Inflammatory macrophage treated with lipopolysaccharide for 4 hours (primary cell): ENCODE results near the gene CDC73.
"Not testable (repeated sequence)": the region's sequence is repeated elsewhere in the genome, so short reads cannot be mapped to it uniquely, and the experiment has no call there.

ENCODE experiments used
- DNase-seq: peaks from one replicate; pipeline ENCODE4 v3.0.0-alpha.2; 2020

Gene CDC73

DNA sequence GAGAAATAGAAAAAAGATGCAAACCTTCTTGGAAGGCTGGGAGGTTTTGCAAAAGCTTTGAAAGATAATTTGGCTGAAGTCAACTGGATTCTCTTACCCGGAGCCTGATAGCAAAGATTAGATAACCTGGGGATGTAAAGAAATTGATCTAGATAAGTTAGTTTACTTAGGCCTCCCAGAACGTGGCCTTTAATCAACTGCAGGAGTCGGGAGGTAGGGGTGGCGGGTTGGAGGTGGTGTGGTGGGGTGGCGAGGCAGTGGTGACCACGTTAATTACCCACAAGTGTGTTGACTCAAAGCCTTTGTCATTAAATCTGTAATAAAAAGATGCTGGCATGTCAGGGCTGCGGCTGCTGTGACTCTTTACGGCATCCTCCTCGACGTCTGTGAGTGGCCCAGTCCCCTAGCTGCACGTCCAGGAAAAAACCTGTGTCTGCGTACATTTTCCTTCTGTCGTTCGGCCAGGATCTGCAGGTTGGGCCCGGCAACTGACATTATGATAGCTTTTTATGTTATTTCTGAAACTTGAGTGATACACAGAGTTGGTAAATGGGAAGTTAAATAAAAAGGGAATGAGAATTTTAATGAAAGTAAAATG, 115.6 kb downstream of the CDC73 start:
- no peak for DNase-seq

DNA sequence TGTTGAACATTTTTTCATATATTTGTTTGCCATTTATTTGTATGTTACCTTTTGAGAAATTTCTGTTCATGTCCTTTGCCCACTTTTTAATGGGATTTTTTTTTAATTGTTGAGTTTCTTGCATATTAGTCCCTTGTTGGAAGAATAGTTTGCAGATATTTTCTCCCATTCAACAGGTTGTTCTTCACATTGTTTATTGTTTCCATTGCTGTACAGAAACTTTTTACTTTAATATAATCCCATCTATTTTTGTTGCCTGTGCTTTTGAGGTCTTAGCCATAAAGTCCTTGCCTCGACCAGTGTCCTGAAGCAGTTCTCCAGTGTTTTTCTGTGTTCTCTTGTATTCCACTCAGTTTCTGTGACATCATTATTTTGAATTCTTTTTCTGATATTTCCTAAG, 118.8 kb downstream of the CDC73 start:
- no peak for DNase-seq

DNA sequence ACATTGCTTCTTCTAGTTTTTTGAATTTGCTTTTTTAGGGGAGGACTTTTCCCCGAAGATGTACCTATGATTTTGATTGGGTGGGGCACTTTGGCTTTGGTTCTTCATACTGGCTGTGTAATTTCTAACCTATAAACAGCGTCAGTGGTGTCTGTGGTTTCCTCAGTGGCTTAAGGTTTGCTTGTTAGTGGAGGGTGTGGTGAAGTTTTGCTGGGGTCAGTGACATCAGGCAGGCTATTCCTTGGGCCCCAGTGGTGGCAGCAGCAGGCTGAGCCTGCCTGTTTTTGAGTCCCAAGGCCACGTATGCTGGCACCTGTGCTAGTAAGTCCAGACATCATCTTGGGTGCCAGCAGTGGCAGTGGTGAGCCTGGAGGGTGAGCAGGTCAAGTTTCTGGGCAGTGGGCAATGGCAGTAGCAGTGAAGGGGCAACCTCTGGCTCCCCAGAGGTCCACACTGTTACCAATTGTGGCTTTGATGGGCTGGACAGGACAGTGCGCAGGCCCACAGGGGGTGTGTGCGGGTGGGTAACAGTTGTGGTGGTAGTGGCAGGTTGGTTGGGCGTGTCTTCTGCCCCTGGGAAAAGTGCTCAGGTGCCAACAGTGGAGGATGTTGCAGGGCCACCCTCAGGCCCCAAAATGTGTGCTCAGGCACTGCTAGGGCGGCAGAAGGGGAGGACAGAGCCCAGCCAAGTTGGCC, 119.4 kb downstream of the CDC73 start:
- no peak for DNase-seq

DNA sequence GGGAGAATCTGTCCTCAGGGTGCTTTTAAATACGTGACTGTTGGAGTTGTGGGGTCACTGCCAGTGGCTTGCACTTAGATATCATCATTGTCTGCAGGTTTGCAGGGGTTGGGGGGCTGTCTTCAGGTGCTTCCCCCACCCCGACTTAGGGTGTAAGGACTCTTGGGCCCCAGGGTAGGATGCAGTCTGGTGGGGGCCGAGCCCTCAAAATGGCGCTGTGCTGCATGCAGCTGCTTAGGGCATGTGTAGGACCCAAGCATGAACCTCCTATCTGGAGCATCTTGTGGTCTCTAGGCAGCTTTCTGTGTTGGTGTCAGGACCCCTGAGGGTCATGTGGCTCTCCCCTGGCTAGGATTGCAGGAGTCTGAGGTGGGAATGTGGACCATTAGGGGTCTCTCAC, 120.2 kb downstream of the CDC73 start:
- no peak for DNase-seq

DNA sequence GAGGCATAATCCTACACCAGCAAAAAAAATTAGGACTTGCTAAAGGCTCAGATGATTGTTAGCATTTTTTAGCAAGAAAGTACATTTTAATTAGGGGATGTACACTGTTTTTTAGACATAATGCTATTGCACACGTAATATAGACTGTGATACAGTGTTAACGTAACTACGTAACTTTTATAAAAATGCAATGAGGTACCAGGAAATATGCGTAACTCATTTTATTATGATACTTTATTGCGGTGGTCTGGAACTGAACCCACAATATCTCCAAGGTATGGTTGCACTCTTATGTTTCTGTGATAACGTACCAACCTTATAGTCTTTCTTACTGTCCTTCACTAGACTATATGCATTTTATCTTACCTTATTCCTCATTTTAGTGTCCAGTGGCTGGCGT, 127.4 kb downstream of the CDC73 start:
- no peak for DNase-seq

DNA sequence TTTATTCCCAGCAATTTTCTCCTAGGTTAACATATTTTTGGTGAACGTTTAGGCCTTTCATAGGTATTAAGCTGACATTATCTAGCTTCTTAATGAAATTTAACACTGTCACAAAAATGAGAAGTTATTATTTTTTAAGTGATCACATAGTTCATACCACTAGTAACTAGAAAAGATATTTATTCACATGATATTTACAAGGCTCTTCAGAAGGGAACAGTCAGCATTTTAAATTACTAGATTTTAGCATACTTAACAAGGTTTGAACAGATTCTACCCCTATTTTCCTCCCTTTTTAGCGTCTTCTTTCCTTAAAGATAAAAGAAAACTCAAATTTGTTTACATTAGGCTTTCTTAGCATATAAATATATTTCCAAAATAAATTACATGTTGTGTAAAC, 130.1 kb downstream of the CDC73 start:
- DNase-seq: no peak

DNA sequence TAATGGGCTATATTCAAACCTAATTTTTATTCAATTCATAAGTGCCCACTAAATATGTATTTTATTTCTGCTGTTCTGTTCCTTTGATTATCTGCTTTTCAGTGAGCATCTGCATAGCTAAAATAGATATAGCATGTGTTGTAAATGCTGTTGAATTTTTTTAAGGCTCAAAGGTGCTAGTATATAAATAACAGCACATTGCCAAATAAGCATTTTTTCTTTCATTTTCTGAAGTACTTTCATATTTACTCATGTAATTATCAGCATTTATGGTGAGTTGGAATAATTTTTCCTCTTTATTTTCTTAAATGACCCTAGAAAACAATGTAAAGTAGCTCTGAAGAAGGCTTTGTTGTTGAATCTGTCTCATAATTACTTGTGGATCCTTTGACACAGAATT, 134.2 kb downstream of the CDC73 start:
- no peak for DNase-seq

DNA sequence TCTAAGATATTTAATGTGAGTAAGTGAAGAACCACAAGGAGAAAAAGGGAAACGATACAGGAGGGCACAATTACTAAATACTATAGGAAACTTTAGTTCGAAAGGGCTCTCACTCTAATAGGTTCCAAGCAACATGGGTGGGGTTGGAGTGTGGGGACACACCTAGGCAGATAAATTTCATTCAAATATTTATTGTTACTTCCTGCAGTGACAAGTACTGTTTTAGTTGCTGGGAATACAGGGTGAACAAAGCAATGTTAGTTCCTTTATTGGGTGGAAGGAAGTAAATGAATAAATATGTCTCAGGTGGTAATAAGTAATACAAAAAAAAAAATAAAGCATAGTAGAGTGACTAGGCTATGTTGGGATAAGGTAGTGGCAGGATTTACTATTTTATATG, 137.8 kb downstream of the CDC73 start:
- DNase-seq: no peak

DNA sequence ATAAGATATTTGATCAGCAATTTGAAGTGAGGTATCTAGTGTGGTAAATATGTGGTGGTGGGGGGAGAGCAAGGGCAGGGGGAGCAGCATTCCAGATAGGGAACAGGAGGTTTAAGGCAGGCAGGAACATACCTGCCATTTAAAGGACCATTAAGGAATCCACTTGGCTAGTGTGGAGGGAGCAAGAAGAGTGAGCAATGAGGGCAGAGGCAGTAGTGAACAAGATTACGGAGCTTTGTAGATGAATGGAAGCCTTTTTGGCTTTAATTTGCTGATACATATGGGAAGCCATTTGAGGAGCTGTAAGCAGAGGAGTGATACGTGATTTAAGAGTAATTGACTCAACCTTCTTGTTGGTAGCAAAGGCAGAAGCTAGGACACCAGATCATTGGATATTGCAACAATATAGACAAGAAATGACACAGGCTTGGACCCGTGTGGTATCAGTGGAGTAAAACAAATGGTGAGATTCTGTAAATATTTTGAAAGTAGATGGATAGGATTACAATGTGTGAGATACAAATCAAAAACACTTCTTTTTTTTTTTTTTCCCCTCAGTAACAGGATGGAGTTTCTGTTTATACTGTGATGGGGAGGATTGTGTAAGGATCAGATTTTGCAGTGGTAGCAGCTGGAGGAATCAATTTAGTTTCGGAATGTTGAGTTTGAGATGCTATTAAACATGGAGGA, 138.4 kb downstream of the CDC73 start:
- no peak for DNase-seq

DNA sequence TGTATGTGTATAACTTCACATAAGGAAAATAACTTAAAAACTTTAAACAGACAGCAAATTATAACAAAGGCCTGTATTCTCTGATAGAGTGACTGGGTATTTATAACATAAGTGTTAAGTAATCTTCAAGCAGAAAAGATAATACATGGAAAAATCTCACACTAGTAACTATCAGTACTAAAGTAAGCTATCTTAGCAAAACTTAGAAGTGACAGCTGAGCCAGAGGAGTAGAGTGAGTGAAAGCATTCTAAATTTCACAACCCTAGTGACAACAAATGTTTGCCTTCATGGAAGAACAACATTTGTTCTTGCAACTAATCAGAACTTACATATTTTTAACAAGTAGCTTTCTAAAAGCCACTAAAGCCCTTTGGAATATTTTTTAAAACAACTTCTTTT, 139.1 kb downstream of the CDC73 start:
- DNase-seq: no peak

DNA sequence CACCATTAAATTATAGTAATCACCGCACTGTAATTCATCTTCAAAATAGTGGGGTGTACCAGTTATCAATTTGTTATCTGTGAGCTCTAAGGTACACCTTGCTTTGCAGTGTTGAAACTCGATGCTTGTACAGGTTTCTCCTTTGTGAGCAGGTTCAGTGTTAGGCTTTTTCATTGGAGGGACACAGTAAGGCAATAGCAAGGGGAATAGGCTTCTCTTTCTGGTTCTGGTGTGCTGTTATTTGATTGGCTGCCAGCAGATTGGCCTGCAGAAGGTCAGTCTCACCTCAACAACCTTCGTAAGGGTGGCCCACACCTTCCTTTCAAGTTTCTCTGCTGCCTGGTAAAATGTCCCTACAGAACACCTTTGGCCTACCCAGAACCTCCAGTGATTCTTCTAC, 140.8 kb downstream of the CDC73 start:
- DNase-seq: no peak

DNA sequence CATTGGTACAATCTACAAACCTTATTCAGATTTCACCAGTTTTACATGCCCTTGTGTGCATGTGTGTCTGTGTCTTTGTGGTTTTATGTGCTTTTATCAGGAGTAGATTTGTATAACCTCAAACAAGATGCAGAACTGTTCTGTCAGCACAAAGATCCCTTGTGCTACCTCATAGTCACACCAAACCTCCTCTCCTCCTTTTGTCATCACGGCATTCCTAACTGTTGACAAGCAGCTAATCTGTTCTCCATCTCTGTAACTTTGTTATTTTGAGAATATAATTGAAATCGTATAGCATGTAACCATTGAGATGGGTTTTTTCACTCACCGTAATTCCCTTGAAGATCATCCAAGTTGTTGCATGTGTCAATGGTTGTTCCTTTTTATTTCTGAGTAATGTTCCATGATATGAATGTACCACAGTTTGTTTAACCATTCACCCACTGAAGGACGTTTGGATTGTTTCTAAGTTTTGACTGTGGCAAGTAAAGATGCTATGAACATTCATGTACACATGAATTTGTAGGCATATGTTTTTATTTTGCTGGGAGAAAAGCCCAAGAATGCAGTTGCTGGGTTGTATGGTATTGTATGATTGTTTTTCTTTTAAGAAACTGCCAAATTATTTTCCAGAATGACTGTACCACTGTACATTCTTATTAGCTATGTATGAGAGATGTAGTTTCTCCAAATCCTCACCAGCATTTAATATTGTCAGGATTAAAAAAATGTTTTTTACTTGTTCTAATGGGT, 142.7 kb downstream of the CDC73 start:
- no peak for DNase-seq

DNA sequence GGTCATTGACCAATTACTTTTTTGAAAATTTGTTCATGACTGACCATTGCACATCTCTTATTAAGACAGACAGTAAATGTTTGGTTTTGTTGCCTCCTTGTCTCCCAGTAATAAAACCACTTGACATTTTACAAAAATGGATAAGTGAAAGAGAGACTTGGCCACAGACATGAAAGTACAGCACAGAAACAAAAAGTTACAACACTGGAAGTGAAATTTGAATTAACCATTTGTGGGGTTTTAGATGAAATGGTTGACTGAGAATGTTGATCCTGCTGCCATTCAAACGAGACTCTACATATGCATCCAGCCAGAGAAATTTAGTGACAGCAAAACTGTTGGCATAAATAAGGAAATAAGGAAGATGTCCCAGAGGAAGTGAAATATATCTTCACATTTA, 143.9 kb downstream of the CDC73 start:
- no peak for DNase-seq

DNA sequence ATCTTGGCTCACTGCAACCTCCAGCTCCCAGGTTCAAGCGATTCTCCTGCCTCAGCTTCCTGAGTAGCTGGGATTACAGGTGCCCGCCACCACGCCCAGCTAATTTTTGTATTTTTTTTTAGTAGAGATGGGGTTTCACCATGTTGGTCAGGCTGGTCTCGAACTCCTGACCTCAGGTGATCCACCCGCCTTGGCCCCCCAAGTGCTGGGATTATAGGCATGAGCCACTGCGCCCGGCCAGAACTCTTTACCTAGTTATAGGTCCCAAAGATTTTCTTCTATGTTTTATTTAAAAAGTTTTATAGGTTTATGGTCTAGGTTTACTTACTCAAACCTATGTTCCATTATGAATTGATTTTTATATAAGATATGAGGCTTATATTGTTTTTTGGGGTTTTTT, 145.0 kb downstream of the CDC73 start:
- DNase-seq: not testable (repeated sequence)

DNA sequence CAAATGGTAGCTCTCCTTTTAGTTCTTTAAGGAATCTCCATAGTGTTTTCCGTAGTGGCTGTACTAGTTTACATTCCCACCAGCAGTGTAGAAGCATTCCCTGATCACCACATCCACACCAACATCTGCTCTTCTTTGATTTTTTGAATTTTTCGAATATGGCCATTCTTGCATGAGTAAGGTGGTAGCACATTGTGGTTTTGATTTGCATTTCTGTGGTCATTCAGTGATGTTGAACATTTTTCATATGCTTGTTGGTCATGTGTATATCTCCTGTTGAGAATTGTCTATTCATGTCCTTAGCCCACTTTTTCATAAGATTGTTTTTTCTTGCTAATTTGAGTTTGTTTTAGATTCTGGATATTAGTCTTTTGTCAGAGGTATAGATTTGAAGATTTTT, 149.2 kb downstream of the CDC73 start:
- no peak for DNase-seq

DNA sequence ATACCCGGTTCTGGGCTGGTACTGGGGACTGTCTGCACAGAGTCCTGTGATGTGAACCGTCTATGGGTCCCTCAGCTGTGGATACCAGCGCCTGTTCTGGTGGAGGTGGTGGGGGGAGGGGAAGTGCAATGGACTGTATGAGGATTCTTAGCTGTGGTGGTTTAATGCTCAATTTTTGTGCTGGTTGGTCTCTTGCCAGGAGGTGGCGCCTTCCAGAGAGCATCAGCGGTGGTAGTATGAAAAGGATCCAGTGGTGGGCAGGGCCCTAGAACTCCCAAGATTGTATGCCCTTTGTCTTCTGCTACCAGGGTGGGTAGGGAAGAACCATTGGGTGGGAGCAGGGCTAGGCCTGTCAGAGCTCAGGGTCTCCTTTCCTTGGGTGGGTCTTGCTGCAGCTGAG, 153.9 kb downstream of the CDC73 start:
- DNase-seq: no peak

DNA sequence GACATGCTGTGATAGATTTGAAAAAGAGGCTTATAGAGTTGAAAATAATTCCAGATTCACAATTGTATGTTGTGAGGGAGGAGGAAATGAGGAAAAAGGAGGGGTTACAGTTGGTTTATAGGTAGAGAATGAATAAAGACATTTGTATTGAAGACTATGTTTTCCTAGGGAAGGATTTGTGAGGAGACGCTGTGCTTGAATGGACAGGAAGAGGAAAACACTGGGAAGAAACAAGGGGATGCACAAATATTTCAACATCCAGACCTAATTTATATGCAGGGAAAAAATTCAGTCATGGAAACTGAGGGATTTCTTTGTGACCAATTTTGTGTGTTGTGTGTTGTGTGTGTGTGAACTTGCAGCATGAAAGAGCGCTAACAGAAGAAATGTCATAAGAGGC, 157.1 kb downstream of the CDC73 start:
- DNase-seq: no peak

DNA sequence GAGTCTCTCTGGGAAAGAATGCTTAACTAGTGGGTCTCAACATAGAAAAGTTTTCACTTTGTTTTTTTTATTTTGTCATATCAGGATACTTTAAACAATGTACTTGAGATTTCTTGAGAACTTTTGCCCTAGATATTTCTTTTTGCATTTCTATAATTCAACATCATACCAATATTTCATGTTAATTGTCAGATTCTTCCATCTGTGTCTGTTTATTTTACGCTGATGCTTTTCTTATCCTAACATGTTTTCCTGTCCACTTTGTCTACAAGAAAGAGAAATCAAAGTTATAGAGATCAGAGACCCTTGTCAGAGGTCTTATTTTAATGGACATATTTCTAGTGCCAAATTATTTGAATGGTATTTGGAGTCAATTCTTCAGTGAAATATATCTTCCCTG, 160.1 kb downstream of the CDC73 start:
- DNase-seq: no peak

DNA sequence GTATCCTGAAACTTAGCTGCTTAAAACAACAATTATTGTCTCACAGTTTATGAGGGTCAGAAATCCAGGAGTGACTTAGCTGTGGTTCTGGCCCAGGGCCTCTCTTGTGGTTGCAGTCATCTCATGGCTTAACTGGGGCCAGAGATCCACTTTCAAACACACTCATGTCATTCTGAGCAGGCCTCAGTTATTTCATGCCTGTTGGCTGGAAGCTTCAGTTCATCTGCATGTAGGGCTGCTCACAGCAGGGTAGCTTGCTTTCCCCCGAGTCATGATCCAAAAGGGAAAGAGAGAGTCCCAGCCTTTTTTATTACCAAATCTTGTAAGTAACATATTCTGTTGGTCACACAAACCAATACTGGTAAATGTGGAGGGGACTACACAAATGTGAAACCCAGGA, 161.2 kb downstream of the CDC73 start:
- no peak for DNase-seq

DNA sequence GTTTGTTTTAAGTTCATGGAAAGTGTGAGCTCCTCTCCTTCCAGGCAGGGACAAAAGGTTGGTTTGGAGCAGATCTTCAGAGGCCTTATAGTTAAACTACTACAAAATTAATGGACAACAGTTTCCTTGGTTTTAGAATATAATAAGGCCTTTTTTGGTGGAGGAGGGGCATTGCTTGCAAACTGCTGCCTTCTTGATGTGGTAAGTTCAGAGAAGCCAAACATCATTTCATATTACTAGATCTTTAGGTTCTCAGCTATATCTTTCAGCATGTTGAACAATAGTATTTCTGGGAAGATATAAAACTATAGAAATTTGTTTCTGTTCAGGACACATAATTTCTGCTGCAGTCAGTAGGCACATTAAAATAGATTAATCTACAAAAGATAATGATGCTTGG, 162.4 kb downstream of the CDC73 start:
- no peak for DNase-seq

DNA sequence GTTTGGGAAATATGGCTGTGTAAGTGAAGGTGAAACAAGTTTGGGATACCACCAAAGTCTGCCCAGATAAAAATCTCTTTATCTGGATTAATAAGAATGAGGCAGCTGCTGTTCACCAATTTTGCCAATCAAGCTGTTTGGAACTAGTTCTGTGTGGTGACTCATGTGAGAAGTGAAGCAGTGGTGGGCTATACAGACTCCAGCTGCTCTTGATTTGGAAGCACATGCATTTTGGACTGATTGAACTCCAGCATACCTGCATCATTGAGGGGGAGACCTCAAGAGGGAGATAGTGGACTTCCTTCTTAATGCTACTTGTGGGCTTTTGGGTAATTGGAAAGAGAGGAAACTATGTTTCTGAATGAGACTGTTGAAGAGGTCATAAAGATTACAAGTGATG, 163.8 kb downstream of the CDC73 start:
- no peak for DNase-seq

DNA sequence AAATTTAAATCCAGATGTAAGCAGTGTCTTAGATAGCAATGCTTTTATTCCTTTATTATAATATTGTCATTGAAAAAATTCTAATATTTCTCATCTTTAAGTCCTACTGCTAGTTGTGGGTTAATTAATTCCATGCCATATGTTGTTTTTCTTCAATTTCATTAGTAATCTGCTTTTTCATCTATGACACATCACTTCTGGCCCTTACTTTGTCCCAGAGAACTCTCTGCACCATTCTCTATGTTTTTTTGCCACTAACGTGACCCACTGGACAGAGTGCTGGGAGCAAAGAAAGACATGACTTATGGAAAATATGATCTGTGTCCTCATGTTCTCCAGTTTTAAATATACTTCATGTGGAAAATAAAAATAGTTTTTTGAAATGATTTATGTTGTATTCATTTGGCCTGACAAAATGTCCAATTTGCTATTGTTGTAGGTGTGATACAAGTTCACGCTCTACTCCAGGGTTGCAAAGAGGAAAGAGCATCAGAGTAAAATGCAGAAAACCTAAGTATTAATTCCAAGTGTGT, 166.8 kb downstream of the CDC73 start:
- not testable (repeated sequence) for DNase-seq

DNA sequence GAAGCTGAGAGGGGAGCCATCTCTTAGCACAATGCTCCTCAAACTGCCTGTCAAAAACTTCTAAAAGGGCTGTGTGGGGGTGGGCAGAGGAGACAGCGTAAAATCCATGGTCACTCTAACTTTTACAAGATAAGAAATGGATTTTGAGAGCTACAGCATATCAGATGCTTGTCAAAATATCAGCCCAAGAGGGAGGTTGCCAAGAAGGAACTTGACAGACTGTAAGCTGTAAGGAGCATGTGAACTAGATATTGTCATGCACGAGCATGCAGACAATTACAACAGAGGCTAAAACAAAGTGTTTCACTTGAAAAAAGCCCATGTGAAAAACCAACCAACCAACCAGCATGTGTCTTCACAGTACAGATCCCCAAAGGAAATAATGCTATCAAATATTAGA, 171.9 kb downstream of the CDC73 start:
- DNase-seq: no peak

DNA sequence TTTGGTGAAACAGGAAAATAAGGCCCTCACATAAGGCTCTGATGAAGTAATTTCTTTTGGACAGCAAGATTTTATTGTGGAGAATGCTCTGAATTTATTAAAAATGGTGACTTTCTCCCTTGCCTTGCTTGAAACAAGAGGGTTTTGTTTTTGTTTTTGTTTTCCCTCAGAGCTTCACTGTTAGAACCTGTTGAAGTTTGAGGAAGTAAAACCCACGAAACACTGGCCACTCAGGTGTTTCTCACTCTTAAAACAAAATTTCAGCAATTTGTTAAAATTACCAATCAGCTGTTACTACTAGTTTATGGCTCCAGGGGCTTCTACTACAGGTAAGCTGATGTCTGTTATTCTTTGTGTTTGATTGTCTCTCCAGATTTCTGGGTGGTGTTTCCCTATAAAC, 177.2 kb downstream of the CDC73 start:
- DNase-seq: no peak
